Endodermal cell (in vitro differentiated cells): ENCODE results near the gene CUL4A. TPM values are rescaled to one million over a fixed set of nuclear protein-coding genes. Genes with fewer than 3 reads are reported as not detected.

ENCODE experiments used
- DNase-seq: peaks from one replicate; pipeline ENCODE4 v3.0.0-alpha.2; 2017
- H3K27ac ChIP-seq: 2 replicates; pipeline ENCODE4 v1.5.1; 2013; ENCODE audit warnings: mild to moderate bottlenecking, low read depth, low read length, moderate library complexity
- H3K27me3 ChIP-seq: 2 replicates; pipeline ENCODE4 v1.6.1; 2013; ENCODE audit warnings: mild to moderate bottlenecking, low read length, moderate library complexity; ENCODE audit not compliant: insufficient read depth, control insufficient read depth, poor library complexity, severe bottlenecking
- H3K36me3 ChIP-seq: 2 replicates; pipeline ENCODE4 v1.7.0; 2013; ENCODE audit warnings: mild to moderate bottlenecking, low read length, moderate library complexity; ENCODE audit not compliant: control insufficient read depth, insufficient read depth
- H3K4me1 ChIP-seq: one replicate; pipeline ENCODE4 v1.7.0; 2013; ENCODE audit warnings: low read length; ENCODE audit not compliant: control insufficient read depth, insufficient read depth
- H3K4me3 ChIP-seq: 2 replicates; pipeline ENCODE4 v1.5.1; 2013; ENCODE audit warnings: mild to moderate bottlenecking, low read length, moderate library complexity
- H3K9ac ChIP-seq: 2 replicates; pipeline ENCODE4 v1.6.1; 2013; ENCODE audit warnings: mild to moderate bottlenecking, low read length, moderate library complexity; ENCODE audit not compliant: poor library complexity, severe bottlenecking; ENCODE audit errors: extremely low read depth
- H3K9me3 ChIP-seq: 2 replicates; pipeline ENCODE4 v1.6.1; 2013; ENCODE audit warnings: mild to moderate bottlenecking, low read length, moderate library complexity; ENCODE audit not compliant: control insufficient read depth
- H3K27ac Mint-ChIP-seq: 2 replicates; pipeline ENCODE4 v1.8.0; 2020; ENCODE audit warnings: mixed read lengths
- H3K27me3 Mint-ChIP-seq: 2 replicates; pipeline ENCODE4 v1.8.0; 2021; ENCODE audit warnings: mild to moderate bottlenecking, mixed read lengths; ENCODE audit not compliant: insufficient read depth
- H3K36me3 Mint-ChIP-seq: 2 replicates; pipeline ENCODE4 v1.8.0; 2020; ENCODE audit warnings: low read depth, mixed read lengths
- H3K4me1 Mint-ChIP-seq: 2 replicates; pipeline ENCODE4 v1.8.0; 2020; ENCODE audit warnings: mixed read lengths
- H3K4me3 Mint-ChIP-seq: 2 replicates; pipeline ENCODE4 v1.8.0; 2020; ENCODE audit warnings: mild to moderate bottlenecking, moderate library complexity, mixed read lengths
- H3K9me3 Mint-ChIP-seq: 2 replicates; pipeline ENCODE4 v1.8.0; 2020; ENCODE audit warnings: mild to moderate bottlenecking, mixed read lengths
- CTCF ChIP-seq: fragments of 200-600 bp; sonication (generic); conservative IDR thresholded peaks from 2 replicates; pipeline ENCODE4 v1.5.0; 2021; ENCODE audit warnings: antibody characterized with exemption, mild to moderate bottlenecking
- WGBS, 2 experiments: methylation state at CpG; one replicate each; pipeline versions ENCODE4 v1.1.5 to v1.1.7; 2013; ENCODE audit warnings: missing lambda C conversion rate in 2 of 2, mixed read lengths in 1 of 2; ENCODE audit not compliant: insufficient coverage in 1 of 2, insufficient read length in 1 of 2; 5-methylcytosine and 5-hydroxymethylcytosine counted together
- total RNA-seq, 2 donors: library from RNA; stranded (reverse); fragmentation: NEBNext Ultra II Directional in 1 of 2; extraction: Animal tissue kit (Norgen Biotek cat#: 25700) in 1 of 2; gene quantifications; 2 replicates in 1 of 2; 3 replicates in 1 of 2; pipeline ENCODE4 v1.2.1, GENCODE V29; 2021

Gene CUL4A
- total RNA-seq, 2 donors from 2014 or later, result 92.9 to 99.4 TPM

- no peaks in the 10 kb centered on the region for H3K27me3 ChIP-seq
- H3K4me1 ChIP-seq, result no peaks in the 10 kb centered on the region
- H3K27ac ChIP-seq, result peak overlapping the region; percentile 49
- no peak for TF ChIP-seq CTCF
- whole genome bisulfite sequencing, 2 experiments, result 0 to 1% methylated on average over 21 to 56 of the region's 58 CpGs
- Mint-ChIP-seq H3K4me3 (peak overlapping the region; percentile 92), H3K4me1 (peaks cover 12% of the 10 kb centered on the region), H3K27ac (peak overlapping the region; percentile 97), H3K36me3 (peaks cover 6% of the 10 kb centered on the region), H3K27me3 (peaks cover 10% of the 10 kb centered on the region), H3K9me3 (peaks cover 5% of the 10 kb centered on the region)
- no peaks in the 10 kb centered on the region for H3K9me3 ChIP-seq
- no peak for DNase-seq
- peaks cover 5% of the 10 kb centered on the region for H3K36me3 ChIP-seq
- H3K4me3 ChIP-seq, result peak overlapping the region; percentile 89
- H3K9ac ChIP-seq, result peak overlapping the region; percentile 93
These were observed 88.1 kb downstream of the CUL4A start for GRCh38 chr13:113297370-113298042.

- peak overlapping the region; percentile 92 for H3K4me3 Mint-ChIP-seq
- peaks cover 10% of the 10 kb centered on the region for H3K36me3 Mint-ChIP-seq
- peaks cover 6% of the 10 kb centered on the region for H3K27me3 Mint-ChIP-seq
- Histone ChIP-seq H3K27me3 (no peaks in the 10 kb centered on the region), H3K36me3 (peaks cover 12% of the 10 kb centered on the region), H3K9ac (peak overlapping the region; percentile 93), H3K27ac (no peak overlapping the region), H3K4me1 (no peaks in the 10 kb centered on the region), H3K9me3 (no peaks in the 10 kb centered on the region), H3K4me3 (peak overlapping the region; percentile 89)
- H3K4me1 Mint-ChIP-seq, result peaks cover 10% of the 10 kb centered on the region
- peaks cover 5% of the 10 kb centered on the region for H3K9me3 Mint-ChIP-seq
- DNase-seq, result no peak
- H3K27ac Mint-ChIP-seq, result peak overlapping the region; percentile 97
- no peak for TF ChIP-seq CTCF
- 54 to 55% methylated on average over 11 to 13 of the region's 19 CpGs for WGBS, 2 experiments
These were observed 88.9 kb downstream of the CUL4A start for GRCh38 chr13:113298043-113298945.

GRCh38 chr13:113299951-113300350, 90.5 kb downstream of the CUL4A start:
- H3K4me1 Mint-ChIP-seq, result peaks cover 10% of the 10 kb centered on the region
- peaks cover 4% of the 10 kb centered on the region for H3K27me3 Mint-ChIP-seq
- no peak for TF ChIP-seq CTCF
- no peak overlapping the region for H3K4me3 ChIP-seq
- peaks cover 10% of the 10 kb centered on the region for H3K36me3 Mint-ChIP-seq
- WGBS, 2 experiments, result 89 to 95% methylated on average over 7 of the region's 7 CpGs
- H3K36me3 ChIP-seq, result peaks cover 14% of the 10 kb centered on the region
- H3K9ac ChIP-seq, result no peak overlapping the region
- H3K4me3 Mint-ChIP-seq, result no peak overlapping the region
- peaks cover 5% of the 10 kb centered on the region for H3K9me3 Mint-ChIP-seq
- no peak overlapping the region for H3K27ac ChIP-seq
- no peak for DNase-seq
- H3K9me3 ChIP-seq, result no peaks in the 10 kb centered on the region
- H3K27me3 ChIP-seq, result no peaks in the 10 kb centered on the region
- no peak overlapping the region for H3K27ac Mint-ChIP-seq
- no peaks in the 10 kb centered on the region for H3K4me1 ChIP-seq
